B cell (primary cell): Measurements from ENCODE around the gene ERI3. TPM values are rescaled to one million over a fixed set of nuclear protein-coding genes. Genes with fewer than 3 reads are reported as not detected.

Source experiments
- ATAC-seq: fragments of 200-7000 bp; cut with Tn5 transposase; one replicate; pipeline ENCODE4 v1.10.0; 2021; ENCODE audit warnings: low read depth, mild to moderate bottlenecking, moderate number of reproducible peaks, moderate library complexity
- CTCF ChIA-PET: fragments of 350-600 bp; sonication (Branson Sonifier 250); formaldehyde crosslinking; loops from one replicate; lab custom pipeline; 2021; ENCODE audit warnings: antibody characterized with exemption, inconsistent platforms; lab: Charles Lee
- POLR2A ChIA-PET: fragments of 350-600 bp; sonication (Branson Sonifier 250); formaldehyde crosslinking; loops from one replicate; lab custom pipeline; 2021; ENCODE audit warnings: antibody characterized with exemption; lab: Charles Lee
- DNase-seq: peaks from one replicate; pipeline ENCODE4 v3.0.0; 2013
- H2AFZ ChIP-seq: 2 replicates; pipeline ENCODE4 v1.6.1; 2012; ENCODE audit warnings: mild to moderate bottlenecking, low read depth, low read length; ENCODE audit not compliant: insufficient read depth, poor library complexity, severe bottlenecking
- H3K27ac ChIP-seq, 2 donors: 1 replicate in 1 of 2; 2 replicates in 1 of 2; pipeline ENCODE4 v1.5.1; 2012 to 2013; ENCODE audit warnings: low read length in 2 of 2, mild to moderate bottlenecking in 2 of 2, moderate library complexity in 1 of 2
- H3K27me3 ChIP-seq, 4 experiments: fragments of 200-600 bp in 1 of 4; sonication (generic) in 1 of 4; replicated peaks in 1 of 4; 1 replicate in 2 of 4; 2 replicates in 2 of 4; pipeline versions ENCODE4 v1.6.1 to v1.7.0; 2013 to 2016; ENCODE audit warnings: low read length in 3 of 4, mild to moderate bottlenecking in 2 of 4, mixed read lengths in 1 of 4, moderate library complexity in 1 of 4; ENCODE audit not compliant: insufficient read depth in 4 of 4, control insufficient read depth in 3 of 4; ENCODE audit errors: control extremely low read depth in 1 of 4
- H3K36me3 ChIP-seq, 2 experiments: replicated peaks in 1 of 2; 1 replicate in 1 of 2; 2 replicates in 1 of 2; pipeline versions ENCODE4 v1.6.1 to v1.7.1; 2013; ENCODE audit warnings: low read length in 1 of 2; ENCODE audit not compliant: insufficient read depth in 2 of 2, control insufficient read depth in 1 of 2; ENCODE audit errors: control extremely low read depth in 1 of 2, extremely low read depth in 1 of 2
- H3K4me1 ChIP-seq, 2 donors: fragments of 200-600 bp in 1 of 2; sonication (generic) in 1 of 2; 1 replicate in 1 of 2; 2 replicates in 1 of 2; pipeline versions ENCODE4 v1.5.1 to v1.6.1; 2013 to 2017; ENCODE audit warnings: low read length in 2 of 2; ENCODE audit not compliant: control insufficient read depth in 2 of 2, insufficient read depth in 2 of 2
- H3K4me2 ChIP-seq: replicated peaks from 2 replicates; pipeline ENCODE3; 2012; ENCODE audit warnings: mild to moderate bottlenecking, low read depth, low read length; ENCODE audit not compliant: poor library complexity, severe bottlenecking
- H3K4me3 ChIP-seq, 5 experiments: fragments of 200-600 bp in 1 of 5; sonication (generic) in 1 of 5; 1 replicate in 3 of 5; 2 replicates in 2 of 5; pipeline versions ENCODE4 v1.5.1 to v1.7.0; 2011 to 2016; ENCODE audit warnings: low read length in 4 of 5, mild to moderate bottlenecking in 4 of 5, low read depth in 2 of 5, control low read depth in 1 of 5, moderate library complexity in 1 of 5; ENCODE audit not compliant: insufficient read depth in 1 of 5; ENCODE audit errors: control extremely low read depth in 1 of 5, extremely low read depth in 1 of 5
- H3K79me2 ChIP-seq: fragments of 200-600 bp; sonication (generic); one replicate; pipeline ENCODE4 v1.6.0; 2016; ENCODE audit warnings: low read length; ENCODE audit not compliant: control insufficient read depth, insufficient read depth
- H3K9ac ChIP-seq: fragments of 200-600 bp; sonication (generic); 2 replicates; pipeline ENCODE4 v1.6.1; 2017; ENCODE audit warnings: mild to moderate bottlenecking, low read length, moderate library complexity
- H3K9me3 ChIP-seq, 3 donors: one replicate each; pipeline versions ENCODE4 v1.6.1 to v1.7.1; 2013; ENCODE audit warnings: low read length in 2 of 3; ENCODE audit not compliant: control insufficient read depth in 2 of 3, insufficient read depth in 1 of 3; ENCODE audit errors: control extremely low read depth in 1 of 3
- H4K20me1 ChIP-seq: 2 replicates; pipeline ENCODE4 v1.6.0; 2012; ENCODE audit warnings: mild to moderate bottlenecking, low read length; ENCODE audit not compliant: insufficient read depth, control insufficient read depth, poor library complexity, severe bottlenecking
- H3K27ac Mint-ChIP-seq: one replicate; pipeline ENCODE4 v1.8.0; 2021; ENCODE audit warnings: mixed read lengths
- H3K27me3 Mint-ChIP-seq: one replicate; pipeline ENCODE4 v1.8.0; 2021; ENCODE audit warnings: mixed read lengths
- H3K4me1 Mint-ChIP-seq: one replicate; pipeline ENCODE4 v1.8.0; 2021; ENCODE audit warnings: mixed read lengths
- H3K4me3 Mint-ChIP-seq: one replicate; pipeline ENCODE4 v1.8.0; 2021; ENCODE audit warnings: mixed read lengths
- H3K9me3 Mint-ChIP-seq: one replicate; pipeline ENCODE4 v1.8.0; 2022; ENCODE audit warnings: mixed read lengths; ENCODE audit not compliant: insufficient read depth
- EZH2 ChIP-seq: IDR thresholded peaks from 2 replicates; pipeline ENCODE4 v1.6.1; 2012; ENCODE audit warnings: borderline replicate concordance, low read depth, mild to moderate bottlenecking, moderate library complexity, low read length; ENCODE audit not compliant: insufficient read depth, poor library complexity, severe bottlenecking
- WGBS: methylation state at CpG from one replicate; pipeline ENCODE4 v1.1.5; 2013; ENCODE audit warnings: missing lambda C conversion rate; ENCODE audit not compliant: insufficient coverage; 5-methylcytosine and 5-hydroxymethylcytosine counted together
- intact Hi-C: fragments of 100-400 bp; cut with micrococcal nuclease; formaldehyde crosslinking; loops from one replicate; pipeline ENCODE4 v1.10.0; 2022
- polyA plus RNA-seq: library from polyadenylated mRNA; depleted of rRNA; stranded (reverse); fragments of >200 nt; gene quantifications from 2 replicates; pipeline ENCODE4 v1.2.3, GENCODE V29; 2012
- total RNA-seq, 2 donors: library from RNA; stranded (reverse); fragments of 120-200 nt in 1 of 2; gene quantifications; 1 replicate in 1 of 2; 2 replicates in 1 of 2; pipeline versions ENCODE4 v1.2.3 to v1.2.4, GENCODE V29; 2013 to 2022
- TF ChIP-seq, protein P1 (sequence below): fragments of 200-600 bp; IDR thresholded peaks from one replicate; pipeline ENCODE4 v1.8.0; 2022; ENCODE audit warnings: antibody characterized with exemption, mild to moderate bottlenecking

The ERI3 gene
- total and polyA plus RNA-seq, 2 donors (not counting 1 experiment from before 2014, with no cell fraction given): 37.5 to 53.9 TPM

DNA sequence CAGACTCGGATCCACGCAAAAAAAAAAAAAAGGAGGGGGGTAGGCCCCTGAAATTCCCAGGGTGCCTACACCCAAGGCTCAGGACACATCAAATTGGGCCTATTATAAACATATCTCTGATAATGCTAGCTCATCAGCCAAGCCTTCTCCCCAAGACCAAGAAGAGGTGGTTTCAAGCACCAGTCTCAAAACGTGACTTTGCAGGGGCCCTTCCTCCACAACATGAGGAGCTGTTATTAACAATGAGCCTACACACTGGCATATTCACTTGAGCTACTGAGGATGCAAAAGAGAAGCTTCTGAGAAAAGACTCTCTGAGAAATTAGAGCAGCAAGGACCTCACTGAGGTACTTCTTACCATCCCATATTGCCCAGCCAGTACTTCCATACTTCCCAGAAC is 32.7 kb downstream of the ERI3 start:
- Mint-ChIP-seq H3K4me3 (no peak overlapping the region), H3K9me3 (no peaks in the 10 kb centered on the region), H3K4me1 (peaks cover 9% of the 10 kb centered on the region), H3K27me3 (no peaks in the 10 kb centered on the region), H3K27ac (no peak overlapping the region)
- no peak overlapping the region for H3K4me2 ChIP-seq
- no peaks in the 10 kb centered on the region for H3K27me3 ChIP-seq
- no peaks in the 10 kb centered on the region for H3K9me3 ChIP-seq
- ATAC-seq: no peak
- H4K20me1 ChIP-seq: peaks cover 6% of the 10 kb centered on the region
- peaks cover 2% of the 10 kb centered on the region for H3K79me2 ChIP-seq
- H3K9ac ChIP-seq: no peak overlapping the region
- ChIA-PET CTCF (interaction anchor here (0.7 kb wide), 1 partner anchor 296 kb away, joined by 3 read pairs; no protein-coding TSS in a partner anchor), POLR2A (no interaction called here)
- peaks cover 3 to 9% of the 10 kb centered on the region in 2 donors for H3K4me1 ChIP-seq
- no peak overlapping the region for H3K27ac ChIP-seq
- intact Hi-C loops: no loop called here
- no peak for DNase-seq
- WGBS: 100% methylated on average over 3 of the region's 3 CpGs
- H2AFZ ChIP-seq: no peak overlapping the region
- no peak overlapping the region for H3K4me3 ChIP-seq
- TF ChIP-seq EZH2: no peak
- peaks cover 0 to 43% of the 10 kb centered on the region in 2 experiments for H3K36me3 ChIP-seq

DNA sequence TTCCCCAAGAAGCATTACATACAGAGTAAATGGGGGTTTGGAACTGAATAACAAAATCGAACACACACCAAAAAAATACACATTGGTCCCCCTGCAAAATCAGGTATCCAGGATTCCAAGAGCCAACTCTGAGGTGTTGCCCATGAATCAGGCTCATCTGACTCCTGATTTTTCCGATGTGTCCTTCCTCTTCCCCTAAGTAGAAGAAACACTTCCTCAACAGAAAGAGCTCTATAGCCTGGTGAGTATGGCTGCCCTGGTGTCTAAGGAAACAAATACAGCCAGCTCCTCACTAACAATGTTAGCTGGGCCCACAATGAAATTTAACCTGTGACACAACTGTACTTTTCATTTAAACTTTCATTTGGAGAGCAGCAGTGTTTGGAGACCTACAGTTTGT is 33.6 kb downstream of the ERI3 start:
- no peak overlapping the region for H3K4me2 ChIP-seq
- H3K9ac ChIP-seq: no peak overlapping the region
- Mint-ChIP-seq H3K27ac (no peak overlapping the region), H3K9me3 (no peaks in the 10 kb centered on the region), H3K4me1 (peaks cover 9% of the 10 kb centered on the region), H3K4me3 (no peak overlapping the region), H3K27me3 (no peaks in the 10 kb centered on the region)
- H3K4me3 ChIP-seq: no peak overlapping the region
- no peaks in the 10 kb centered on the region for H3K27me3 ChIP-seq
- peaks cover 0 to 51% of the 10 kb centered on the region in 2 experiments for H3K36me3 ChIP-seq
- POLR2A ChIA-PET: no interaction called here
- H3K4me1 ChIP-seq: peaks cover 3 to 9% of the 10 kb centered on the region in 2 donors
- intact Hi-C loops: no loop called here
- no peak for DNase-seq
- no peak for TF ChIP-seq EZH2
- TF ChIP-seq, protein P1, sequence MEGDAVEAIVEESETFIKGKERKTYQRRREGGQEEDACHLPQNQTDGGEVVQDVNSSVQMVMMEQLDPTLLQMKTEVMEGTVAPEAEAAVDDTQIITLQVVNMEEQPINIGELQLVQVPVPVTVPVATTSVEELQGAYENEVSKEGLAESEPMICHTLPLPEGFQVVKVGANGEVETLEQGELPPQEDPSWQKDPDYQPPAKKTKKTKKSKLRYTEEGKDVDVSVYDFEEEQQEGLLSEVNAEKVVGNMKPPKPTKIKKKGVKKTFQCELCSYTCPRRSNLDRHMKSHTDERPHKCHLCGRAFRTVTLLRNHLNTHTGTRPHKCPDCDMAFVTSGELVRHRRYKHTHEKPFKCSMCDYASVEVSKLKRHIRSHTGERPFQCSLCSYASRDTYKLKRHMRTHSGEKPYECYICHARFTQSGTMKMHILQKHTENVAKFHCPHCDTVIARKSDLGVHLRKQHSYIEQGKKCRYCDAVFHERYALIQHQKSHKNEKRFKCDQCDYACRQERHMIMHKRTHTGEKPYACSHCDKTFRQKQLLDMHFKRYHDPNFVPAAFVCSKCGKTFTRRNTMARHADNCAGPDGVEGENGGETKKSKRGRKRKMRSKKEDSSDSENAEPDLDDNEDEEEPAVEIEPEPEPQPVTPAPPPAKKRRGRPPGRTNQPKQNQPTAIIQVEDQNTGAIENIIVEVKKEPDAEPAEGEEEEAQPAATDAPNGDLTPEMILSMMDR: no peak
- peaks cover 2% of the 10 kb centered on the region for H3K79me2 ChIP-seq
- H2AFZ ChIP-seq: no peak overlapping the region
- H4K20me1 ChIP-seq: peaks cover 6% of the 10 kb centered on the region
- WGBS: 100% methylated on average over 1 of the region's 2 CpGs
- no peak for ATAC-seq
- CTCF ChIA-PET: no interaction called here
- no peak overlapping the region for H3K27ac ChIP-seq
- no peaks in the 10 kb centered on the region for H3K9me3 ChIP-seq
